Fibroblast of lung (primary cell): ENCODE measurements around the gene WBP1L. TPM values are rescaled to one million over a fixed set of nuclear protein-coding genes. Genes with fewer than 3 reads are reported as not detected.

Source experiments
- DNase-seq, 2 donors: peaks; one replicate each; pipeline versions ENCODE4 v3.0.0 to v3.0.0-alpha.2; 2010; ENCODE audit warnings: low read depth in 2 of 2
- H2AFZ ChIP-seq: 2 replicates; pipeline ENCODE4 v1.5.1; 2012; ENCODE audit warnings: low read length, control low read depth, inconsistent platforms
- H3K27ac ChIP-seq: 2 replicates; pipeline ENCODE4 v1.5.1; 2011; ENCODE audit warnings: low read length, control low read depth; ENCODE audit not compliant: insufficient read depth
- H3K27me3 ChIP-seq: 2 replicates; pipeline ENCODE4 v1.5.1; 2011; ENCODE audit warnings: mild to moderate bottlenecking, low read length; ENCODE audit not compliant: control insufficient read depth, insufficient read depth
- H3K36me3 ChIP-seq: 2 replicates; pipeline ENCODE4 v1.5.1; 2011; ENCODE audit warnings: low read length; ENCODE audit not compliant: control insufficient read depth, insufficient read depth
- H3K4me1 ChIP-seq: 2 replicates; pipeline ENCODE4 v1.5.1; 2011; ENCODE audit warnings: low read length; ENCODE audit not compliant: control insufficient read depth, insufficient read depth; ENCODE audit errors: extremely low read depth
- H3K4me2 ChIP-seq: 2 replicates; pipeline ENCODE4 v1.5.1; 2011; ENCODE audit warnings: low read length, control low read depth; ENCODE audit not compliant: insufficient read depth; ENCODE audit errors: extremely low read depth
- H3K4me3 ChIP-seq, 4 experiments: fragments of 200-600 bp in 1 of 4; sonication (generic) in 1 of 4; replicated peaks in 1 of 4; 2 replicates each; pipeline ENCODE4 v1.5.1; 2011 to 2016; ENCODE audit warnings: low read length in 4 of 4, low read depth in 3 of 4, mild to moderate bottlenecking in 3 of 4, control low read depth in 2 of 4, inconsistent platforms in 1 of 4, mixed read lengths in 1 of 4; ENCODE audit not compliant: insufficient read depth in 1 of 4; ENCODE audit errors: control extremely low read depth in 1 of 4
- H3K79me2 ChIP-seq: 2 replicates; pipeline ENCODE4 v1.5.1; 2012; ENCODE audit warnings: mild to moderate bottlenecking, low read length, inconsistent platforms; ENCODE audit not compliant: control insufficient read depth, insufficient read depth
- H3K9ac ChIP-seq: 2 replicates; pipeline ENCODE4 v1.5.1; 2011; ENCODE audit warnings: mild to moderate bottlenecking, low read length, control low read depth; ENCODE audit not compliant: insufficient read depth
- H3K9me3 ChIP-seq: 2 replicates; pipeline ENCODE4 v1.5.1; 2012; ENCODE audit warnings: low read depth, low read length; ENCODE audit not compliant: control insufficient read depth, insufficient read depth
- H4K20me1 ChIP-seq: 2 replicates; pipeline ENCODE4 v1.5.1; 2011; ENCODE audit warnings: low read length; ENCODE audit not compliant: control insufficient read depth, insufficient read depth; ENCODE audit errors: extremely low read depth
- EZH2 ChIP-seq: IDR thresholded peaks from 2 replicates; pipeline ENCODE4 v1.5.1; 2012; ENCODE audit warnings: low read length, control low read depth, mild to moderate bottlenecking; ENCODE audit errors: missing control alignments
- polyA plus RNA-seq, 2 donors: library from polyadenylated mRNA; depleted of rRNA in 1 of 2; stranded (reverse) in 1 of 2; unstranded in 1 of 2; fragments of >200 nt; gene quantifications; 2 replicates each; pipeline ENCODE4 v1.2.1, GENCODE V29; 2011 to 2012; ENCODE audit warnings: missing spikeins in 1 of 2
- total RNA-seq: library from RNA; depleted of rRNA; stranded (reverse); fragments of >200 nt; gene quantifications from 2 replicates; pipeline ENCODE4 v1.2.1, GENCODE V29; 2014
- TF ChIP-seq, protein P1 (sequence below), 2 donors: IDR thresholded peaks in 1 of 2; conservative IDR thresholded peaks in 1 of 2; 1 replicate in 1 of 2; 2 replicates in 1 of 2; pipeline ENCODE4 v1.5.1; 2011 to 2012; ENCODE audit warnings: low read length in 2 of 2, control low read depth in 1 of 2, inconsistent platforms in 1 of 2, low read depth in 1 of 2, mild to moderate bottlenecking in 1 of 2

The WBP1L gene
- total and polyA plus RNA-seq, 2 donors (not counting 1 experiment from before 2014, with no cell fraction given) = 36.8 to 40.0 TPM

DNA sequence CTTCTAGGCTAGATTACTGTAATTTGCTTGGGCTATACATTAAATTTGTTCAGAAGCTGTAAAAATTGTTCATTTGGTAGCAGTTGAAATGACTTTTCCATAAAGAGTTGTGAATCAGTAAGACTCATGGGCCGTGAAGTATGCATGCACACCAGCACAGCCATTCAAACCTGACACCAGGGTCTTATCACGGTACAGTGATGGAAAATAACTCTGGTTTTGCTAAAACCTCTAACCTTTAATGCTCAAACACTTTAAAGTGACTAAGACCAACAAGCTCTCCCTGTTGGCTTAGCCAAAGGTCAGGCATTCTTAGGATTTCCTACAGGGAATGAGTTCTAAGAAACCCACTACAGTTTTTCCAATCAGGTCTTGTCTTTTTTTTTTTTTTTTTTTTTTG is 41.0 kb upstream of the WBP1L start:
- TF ChIP-seq, protein P1, sequence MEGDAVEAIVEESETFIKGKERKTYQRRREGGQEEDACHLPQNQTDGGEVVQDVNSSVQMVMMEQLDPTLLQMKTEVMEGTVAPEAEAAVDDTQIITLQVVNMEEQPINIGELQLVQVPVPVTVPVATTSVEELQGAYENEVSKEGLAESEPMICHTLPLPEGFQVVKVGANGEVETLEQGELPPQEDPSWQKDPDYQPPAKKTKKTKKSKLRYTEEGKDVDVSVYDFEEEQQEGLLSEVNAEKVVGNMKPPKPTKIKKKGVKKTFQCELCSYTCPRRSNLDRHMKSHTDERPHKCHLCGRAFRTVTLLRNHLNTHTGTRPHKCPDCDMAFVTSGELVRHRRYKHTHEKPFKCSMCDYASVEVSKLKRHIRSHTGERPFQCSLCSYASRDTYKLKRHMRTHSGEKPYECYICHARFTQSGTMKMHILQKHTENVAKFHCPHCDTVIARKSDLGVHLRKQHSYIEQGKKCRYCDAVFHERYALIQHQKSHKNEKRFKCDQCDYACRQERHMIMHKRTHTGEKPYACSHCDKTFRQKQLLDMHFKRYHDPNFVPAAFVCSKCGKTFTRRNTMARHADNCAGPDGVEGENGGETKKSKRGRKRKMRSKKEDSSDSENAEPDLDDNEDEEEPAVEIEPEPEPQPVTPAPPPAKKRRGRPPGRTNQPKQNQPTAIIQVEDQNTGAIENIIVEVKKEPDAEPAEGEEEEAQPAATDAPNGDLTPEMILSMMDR (conservative IDR thresholded peaks at IDR 0.05 in 1 of 2, IDR thresholded peaks at IDR 0.05 in 1 of 2; ENCODE audit: low read depth in 1 of 2, low read length in 2 of 2) = no peak
- TF ChIP-seq EZH2 = no peak
- peaks cover 1% of the 10 kb centered on the region for H3K36me3 ChIP-seq
- H3K79me2 ChIP-seq = peaks cover 9% of the 10 kb centered on the region
- no peaks in the 10 kb centered on the region for H3K27me3 ChIP-seq
- no peak overlapping the region for H3K4me2 ChIP-seq
- peaks cover 8% of the 10 kb centered on the region for H3K4me1 ChIP-seq
- no peak overlapping the region for H2AFZ ChIP-seq
- peak in 1 of 2 donors; percentile 70 for DNase-seq
- no peaks in the 10 kb centered on the region for H3K9me3 ChIP-seq
- H3K9ac ChIP-seq = no peak overlapping the region
- H4K20me1 ChIP-seq = no peaks in the 10 kb centered on the region
- no peak overlapping the region for H3K4me3 ChIP-seq
- H3K27ac ChIP-seq = no peak overlapping the region

GRCh38 chr10:102704915-102705314 is 38.8 kb upstream of the WBP1L start:
- peaks cover 17% of the 10 kb centered on the region for H3K79me2 ChIP-seq
- peak overlapping the region; percentile 44 for H3K4me2 ChIP-seq
- no peaks in the 10 kb centered on the region for H4K20me1 ChIP-seq
- no peak overlapping the region for H3K9ac ChIP-seq
- DNase-seq = peak; percentile 36 to 89
- no peaks in the 10 kb centered on the region for H3K9me3 ChIP-seq
- no peaks in the 10 kb centered on the region for H3K36me3 ChIP-seq
- TF ChIP-seq, protein P1 (conservative IDR thresholded peaks at IDR 0.05 in 1 of 2, IDR thresholded peaks at IDR 0.05 in 1 of 2; ENCODE audit: low read depth in 1 of 2, low read length in 2 of 2) = no peak
- no peak for TF ChIP-seq EZH2
- H3K4me3 ChIP-seq = no peak overlapping the region
- no peaks in the 10 kb centered on the region for H3K27me3 ChIP-seq
- H3K4me1 ChIP-seq = peaks cover 8% of the 10 kb centered on the region
- no peak overlapping the region for H2AFZ ChIP-seq
- peak overlapping the region; percentile 50 for H3K27ac ChIP-seq

DNA sequence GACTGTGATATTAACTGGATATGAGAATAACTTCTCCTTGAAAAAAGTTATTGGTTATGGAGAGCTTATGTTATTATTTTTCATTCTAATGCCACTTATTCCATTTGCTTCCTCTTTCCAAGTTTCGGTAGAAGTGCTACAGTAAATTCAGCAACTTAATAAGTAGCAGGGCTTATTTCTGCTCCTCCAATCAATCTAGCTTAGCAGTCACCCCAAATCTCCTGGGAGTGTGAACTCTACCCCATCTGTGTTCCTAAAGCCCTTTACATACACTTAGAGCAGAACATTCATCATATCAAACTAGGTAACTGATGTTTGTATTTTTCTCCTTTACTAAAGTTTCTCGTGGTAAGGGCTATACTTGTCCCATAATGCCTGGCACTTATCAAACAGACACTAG is 38.2 kb upstream of the WBP1L start:
- Histone ChIP-seq H3K4me2 (peak overlapping the region; percentile 44), H3K27ac (peak overlapping the region; percentile 50), H2AFZ (no peak overlapping the region), H3K9ac (no peak overlapping the region), H3K4me3 (no peak overlapping the region), H3K36me3 (no peaks in the 10 kb centered on the region), H3K79me2 (peaks cover 21% of the 10 kb centered on the region), H4K20me1 (no peaks in the 10 kb centered on the region), H3K9me3 (no peaks in the 10 kb centered on the region), H3K4me1 (peaks cover 14% of the 10 kb centered on the region), H3K27me3 (no peaks in the 10 kb centered on the region)
- TF ChIP-seq EZH2 = no peak
- TF ChIP-seq, protein P1 (conservative IDR thresholded peaks at IDR 0.05 in 1 of 2, IDR thresholded peaks at IDR 0.05 in 1 of 2; ENCODE audit: low read depth in 1 of 2, low read length in 2 of 2) = no peak
- no peak for DNase-seq
